AG04449 (cell line): ENCODE results near the gene EEFSEC.

ENCODE experiments used
- CTCF ChIA-PET: fragments of 350-600 bp; formaldehyde crosslinking; extraction: SDS; loops from one replicate; lab custom pipeline; 2021; ENCODE audit warnings: antibody characterized with exemption; lab: Yijun Ruan, JAX
- POLR2A ChIA-PET: fragments of 400-600, 350-600 bp; formaldehyde crosslinking; extraction: SDS; loops from one replicate; lab custom pipeline; 2020; ENCODE audit warnings: antibody characterized with exemption, inconsistent platforms; lab: Yijun Ruan, JAX
- DNase-seq: peaks from one replicate; pipeline ENCODE4 v3.0.0-alpha.2; 2010; ENCODE audit warnings: low read depth, low spot score
- H3K4me3 ChIP-seq: 2 replicates; pipeline ENCODE4 v1.5.1; 2011; ENCODE audit warnings: low read depth, mild to moderate bottlenecking, control low read depth, low read length
- TF ChIP-seq, protein P1 (sequence below): IDR thresholded peaks from one replicate; pipeline ENCODE4 v1.5.1; 2011; ENCODE audit warnings: mild to moderate bottlenecking, moderate library complexity, low read length, control low read depth, inconsistent platforms; ENCODE audit not compliant: insufficient read depth; ENCODE audit errors: missing control alignments

Gene EEFSEC

DNA sequence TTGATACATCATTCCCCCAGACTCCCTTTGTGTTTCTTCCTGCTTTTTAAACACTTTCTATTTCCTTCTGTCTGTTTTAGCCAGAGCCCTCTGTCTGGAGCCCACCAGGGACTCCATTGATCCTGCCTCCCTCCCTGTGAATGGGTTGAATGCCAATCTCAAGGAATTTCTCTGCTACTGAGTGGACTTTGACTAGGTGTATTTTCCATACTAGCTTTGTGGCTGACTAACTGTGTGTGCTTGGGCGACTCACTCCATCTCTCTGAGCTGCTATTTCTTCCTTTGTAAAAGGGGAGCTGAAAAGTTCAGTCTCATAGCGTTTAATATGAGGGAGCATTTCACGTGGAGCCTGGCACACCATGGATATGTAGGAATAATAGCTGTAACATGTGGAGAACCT lies 98.8 kb downstream of the EEFSEC start:
- TF ChIP-seq, protein P1, sequence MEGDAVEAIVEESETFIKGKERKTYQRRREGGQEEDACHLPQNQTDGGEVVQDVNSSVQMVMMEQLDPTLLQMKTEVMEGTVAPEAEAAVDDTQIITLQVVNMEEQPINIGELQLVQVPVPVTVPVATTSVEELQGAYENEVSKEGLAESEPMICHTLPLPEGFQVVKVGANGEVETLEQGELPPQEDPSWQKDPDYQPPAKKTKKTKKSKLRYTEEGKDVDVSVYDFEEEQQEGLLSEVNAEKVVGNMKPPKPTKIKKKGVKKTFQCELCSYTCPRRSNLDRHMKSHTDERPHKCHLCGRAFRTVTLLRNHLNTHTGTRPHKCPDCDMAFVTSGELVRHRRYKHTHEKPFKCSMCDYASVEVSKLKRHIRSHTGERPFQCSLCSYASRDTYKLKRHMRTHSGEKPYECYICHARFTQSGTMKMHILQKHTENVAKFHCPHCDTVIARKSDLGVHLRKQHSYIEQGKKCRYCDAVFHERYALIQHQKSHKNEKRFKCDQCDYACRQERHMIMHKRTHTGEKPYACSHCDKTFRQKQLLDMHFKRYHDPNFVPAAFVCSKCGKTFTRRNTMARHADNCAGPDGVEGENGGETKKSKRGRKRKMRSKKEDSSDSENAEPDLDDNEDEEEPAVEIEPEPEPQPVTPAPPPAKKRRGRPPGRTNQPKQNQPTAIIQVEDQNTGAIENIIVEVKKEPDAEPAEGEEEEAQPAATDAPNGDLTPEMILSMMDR: no peak

DNA sequence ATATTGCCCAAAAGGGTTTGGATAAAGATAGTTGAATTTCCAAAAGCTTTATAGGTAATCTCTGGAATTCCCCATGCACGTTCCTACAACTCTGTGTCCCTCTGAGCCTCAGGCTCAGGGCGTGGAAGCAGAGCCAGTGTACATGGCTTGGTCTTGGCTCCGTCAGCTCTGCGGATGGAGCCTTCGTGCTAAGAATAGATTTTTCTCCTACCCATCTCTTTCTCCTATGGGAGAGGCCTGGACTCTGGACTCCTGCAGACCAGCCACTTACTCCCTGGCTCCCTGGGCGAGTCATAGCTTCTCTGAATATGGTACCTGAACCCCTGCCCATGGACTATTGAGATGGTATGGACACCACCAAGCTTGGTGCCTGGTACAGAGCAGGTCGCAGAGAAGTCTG lies 99.9 kb downstream of the EEFSEC start:
- no peak for DNase-seq
- no peak overlapping the region for H3K4me3 ChIP-seq
- CTCF ChIA-PET: interaction anchor here (1.2 to 1.9 kb wide), 4 partner anchors 12 to 355 kb away, joined by 4 to 7 read pairs (median 6); no protein-coding TSS in a partner anchor
- POLR2A ChIA-PET: no interaction called here
- TF ChIP-seq, protein P1: no peak

More for the DNA sequence above, 98.8 kb downstream of the EEFSEC start:
- H3K4me3 ChIP-seq: no peak overlapping the region
- ChIA-PET POLR2A (no interaction called here), CTCF (interaction anchor here (1.2 to 1.9 kb wide), 3 partner anchors 11 to 26 kb away, joined by 4 to 6 read pairs (median 5); no protein-coding TSS in a partner anchor)
- DNase-seq: no peak

DNA sequence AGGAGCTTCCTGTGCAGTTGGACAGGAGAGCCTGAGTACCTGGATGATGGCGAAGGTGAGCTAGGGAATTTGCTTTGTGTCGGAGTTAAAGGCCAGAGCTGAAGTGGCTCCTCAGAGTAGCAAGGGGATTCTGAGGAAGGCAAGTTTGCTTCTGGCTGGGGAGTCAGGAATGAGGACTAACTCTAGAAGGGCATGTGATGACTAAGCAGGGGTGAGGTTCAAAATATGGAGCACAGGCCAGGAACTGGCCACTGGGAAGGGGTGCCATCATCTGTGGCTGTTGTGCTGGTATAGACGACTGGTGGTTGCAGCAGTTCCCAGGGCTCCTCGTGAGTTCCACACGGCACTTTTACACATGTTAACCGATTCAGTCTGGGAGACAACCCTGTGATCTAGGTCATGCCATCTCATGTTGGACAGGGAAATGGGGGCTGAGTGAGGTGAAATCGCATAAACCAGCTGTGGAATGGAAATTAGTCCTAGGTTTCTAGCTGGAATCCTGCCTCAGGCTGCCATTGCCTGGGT lies 100.8 kb downstream of the EEFSEC start:
- CTCF ChIA-PET: interaction anchor here (1.9 kb wide), 2 partner anchors 28 to 354 kb away, joined by 6 to 7 read pairs; no protein-coding TSS in a partner anchor
- TF ChIP-seq, protein P1: no peak
- DNase-seq: no peak
- no peak overlapping the region for H3K4me3 ChIP-seq
- POLR2A ChIA-PET: no interaction called here

DNA sequence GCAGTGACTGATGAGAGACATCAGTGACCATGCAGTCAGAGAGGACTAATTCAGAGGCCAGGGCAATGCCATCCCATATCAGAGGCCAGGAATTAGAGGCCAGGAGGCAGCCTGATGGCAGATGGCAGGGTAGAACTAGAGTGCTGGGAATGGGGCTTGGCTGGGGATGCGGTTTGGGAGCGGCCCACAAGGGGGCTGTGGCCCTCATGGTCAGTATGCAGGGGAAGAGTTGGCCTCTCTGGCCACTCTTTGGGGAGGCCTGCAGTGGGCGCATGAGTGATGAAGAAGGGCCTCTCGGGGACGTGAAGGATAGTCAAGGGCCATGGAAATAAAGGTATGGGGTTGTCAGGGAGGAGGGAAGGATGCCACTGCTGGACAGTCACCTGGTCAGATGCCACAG lies 101.7 kb downstream of the EEFSEC start:
- ChIA-PET CTCF (no interaction called here), POLR2A (no interaction called here)
- no peak for DNase-seq
- TF ChIP-seq, protein P1: no peak
- H3K4me3 ChIP-seq: no peak overlapping the region

DNA sequence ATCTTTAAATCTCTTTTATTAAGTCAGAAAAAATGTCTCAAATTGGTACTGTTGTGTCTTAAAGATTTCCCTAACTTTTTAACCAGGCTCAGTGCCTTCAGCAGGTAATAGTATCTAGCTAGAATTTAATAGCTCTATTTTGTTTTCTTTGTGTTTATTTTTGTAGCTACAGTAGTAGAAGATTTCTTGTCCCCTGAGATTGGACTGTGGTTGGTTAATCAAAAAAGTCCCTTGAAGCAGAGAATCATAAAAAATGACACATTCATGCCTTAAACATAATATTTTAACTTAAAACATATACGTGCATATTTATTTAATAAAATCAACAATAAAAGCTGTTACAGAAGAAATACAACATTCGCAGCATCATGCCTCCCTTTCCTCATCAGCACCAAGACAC lies 102.8 kb downstream of the EEFSEC start:
- DNase-seq: no peak
- no peak overlapping the region for H3K4me3 ChIP-seq
- CTCF ChIA-PET: interaction anchor here (1.2 kb wide), 1 partner anchor 19 kb away, joined by 5 read pairs; no protein-coding TSS in a partner anchor
- POLR2A ChIA-PET: no interaction called here
- TF ChIP-seq, protein P1: no peak

DNA sequence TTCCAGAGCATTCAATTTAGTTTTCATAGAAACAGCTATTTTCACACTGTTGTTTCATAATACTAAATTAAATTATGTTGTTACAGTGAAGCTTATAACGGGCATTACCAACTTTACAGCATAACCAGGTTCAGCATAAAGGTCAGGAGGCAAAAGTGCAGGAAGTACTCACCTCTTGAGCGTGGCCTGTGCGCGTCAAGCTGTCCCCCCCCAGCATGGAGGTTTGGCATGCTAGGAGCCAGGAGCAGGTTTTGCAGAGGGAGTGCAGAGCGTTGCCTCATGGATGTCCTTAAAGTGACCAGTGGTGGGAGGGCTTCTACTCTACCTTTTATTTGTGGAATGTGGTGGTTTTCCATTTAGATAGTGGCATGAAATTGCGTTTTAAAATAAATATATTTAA lies 104.4 kb downstream of the EEFSEC start:
- DNase-seq: no peak
- TF ChIP-seq, protein P1: no peak
- ChIA-PET POLR2A (no interaction called here), CTCF (interaction anchor here (0.9 to 1.3 kb wide), 3 partner anchors 9 to 21 kb away, joined by 3 to 4 read pairs (median 3); no protein-coding TSS in a partner anchor)
- H3K4me3 ChIP-seq: no peak overlapping the region
